ENCODE measurements around the gene EYA2.

EYA2 gene

DNA sequence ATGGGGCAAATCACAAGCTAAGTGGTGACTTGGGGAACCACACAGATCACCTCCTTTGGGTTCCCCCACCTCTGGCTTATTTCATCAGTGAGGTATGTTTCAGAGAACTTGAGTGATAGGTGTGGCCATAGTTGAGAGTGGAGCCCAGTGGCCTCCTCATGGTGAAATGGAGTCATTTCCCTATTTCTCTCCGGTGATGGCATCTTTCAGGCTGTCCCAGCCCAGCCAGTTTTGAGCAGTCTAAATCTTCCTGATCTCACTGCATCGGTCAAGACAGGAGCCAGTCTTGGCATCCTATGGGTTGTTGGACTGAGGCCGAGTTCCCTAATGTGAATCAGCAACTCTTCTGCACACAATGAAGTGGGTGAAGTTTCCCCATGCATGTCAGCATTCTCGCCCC lies 132.4 kb downstream of the EYA2 start:
- TF ChIP-seq, protein P1, sequence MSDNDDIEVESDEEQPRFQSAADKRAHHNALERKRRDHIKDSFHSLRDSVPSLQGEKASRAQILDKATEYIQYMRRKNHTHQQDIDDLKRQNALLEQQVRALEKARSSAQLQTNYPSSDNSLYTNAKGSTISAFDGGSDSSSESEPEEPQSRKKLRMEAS (IDR thresholded peaks at IDR 0.05; ENCODE audit: low read depth, low read length) = no peak
- no peak for DNase-seq (ENCODE audit: low read depth)
- no peak overlapping the region for H3K4me3 ChIP-seq (ENCODE audit: low read depth, low read length)

DNA sequence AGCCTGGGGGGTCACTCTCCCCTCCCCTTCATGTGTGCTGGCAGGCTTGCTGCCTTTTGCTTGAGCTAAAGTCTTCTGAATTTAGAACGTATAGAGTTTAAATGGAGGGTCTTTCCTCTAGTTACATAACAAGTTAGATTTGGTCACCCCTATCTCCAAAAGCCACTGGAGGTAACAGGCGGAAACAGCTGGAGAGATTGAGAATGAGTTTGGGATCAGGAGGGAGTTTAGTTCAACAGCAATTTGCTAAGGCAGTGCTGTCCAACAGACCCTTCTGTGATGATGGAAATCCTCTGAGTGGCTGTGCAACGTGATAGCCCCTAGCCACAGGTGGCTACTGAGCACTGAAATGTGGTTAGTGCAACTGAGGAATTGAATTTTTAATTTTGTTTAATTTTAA lies 132.8 kb downstream of the EYA2 start:
- no peak for TF ChIP-seq MYC (IDR thresholded peaks at IDR 0.05; ENCODE audit: low read depth, low read length)
- TF ChIP-seq, protein P1 (IDR thresholded peaks at IDR 0.05; ENCODE audit: low read depth, low read length) = no peak
- no peak for TF ChIP-seq POLR2A (IDR thresholded peaks at IDR 0.05; ENCODE audit: extremely low read depth, insufficient read length)
- TF ChIP-seq, protein P2, sequence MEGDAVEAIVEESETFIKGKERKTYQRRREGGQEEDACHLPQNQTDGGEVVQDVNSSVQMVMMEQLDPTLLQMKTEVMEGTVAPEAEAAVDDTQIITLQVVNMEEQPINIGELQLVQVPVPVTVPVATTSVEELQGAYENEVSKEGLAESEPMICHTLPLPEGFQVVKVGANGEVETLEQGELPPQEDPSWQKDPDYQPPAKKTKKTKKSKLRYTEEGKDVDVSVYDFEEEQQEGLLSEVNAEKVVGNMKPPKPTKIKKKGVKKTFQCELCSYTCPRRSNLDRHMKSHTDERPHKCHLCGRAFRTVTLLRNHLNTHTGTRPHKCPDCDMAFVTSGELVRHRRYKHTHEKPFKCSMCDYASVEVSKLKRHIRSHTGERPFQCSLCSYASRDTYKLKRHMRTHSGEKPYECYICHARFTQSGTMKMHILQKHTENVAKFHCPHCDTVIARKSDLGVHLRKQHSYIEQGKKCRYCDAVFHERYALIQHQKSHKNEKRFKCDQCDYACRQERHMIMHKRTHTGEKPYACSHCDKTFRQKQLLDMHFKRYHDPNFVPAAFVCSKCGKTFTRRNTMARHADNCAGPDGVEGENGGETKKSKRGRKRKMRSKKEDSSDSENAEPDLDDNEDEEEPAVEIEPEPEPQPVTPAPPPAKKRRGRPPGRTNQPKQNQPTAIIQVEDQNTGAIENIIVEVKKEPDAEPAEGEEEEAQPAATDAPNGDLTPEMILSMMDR (IDR thresholded peaks at IDR 0.05; ENCODE audit: low read depth, low read length) = no peak
- no peak for DNase-seq (ENCODE audit: low read depth)
- no peak overlapping the region for H3K4me3 ChIP-seq (ENCODE audit: low read depth, low read length)

DNA sequence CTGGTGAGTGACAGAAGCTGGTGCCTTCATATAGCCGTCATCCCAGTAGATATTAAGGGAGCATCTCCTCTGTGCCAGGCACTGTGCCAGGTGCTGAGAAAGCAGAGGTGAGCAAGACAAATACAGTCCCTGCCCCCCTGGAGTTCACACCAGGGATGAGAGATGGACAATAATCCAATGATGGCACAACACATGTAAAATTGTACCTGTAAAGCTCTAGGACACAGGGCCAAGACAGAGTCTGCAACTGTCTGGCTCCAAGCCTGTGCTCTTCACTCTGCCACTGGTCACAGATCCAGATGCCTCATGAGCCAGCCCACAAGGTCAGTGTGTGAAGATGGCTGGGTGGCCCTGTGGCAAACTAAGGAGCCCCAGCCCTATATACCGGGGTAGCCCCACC lies 133.8 kb downstream of the EYA2 start:
- TF ChIP-seq MYC (IDR thresholded peaks at IDR 0.05; ENCODE audit: low read depth, low read length) (no peak), POLR2A (IDR thresholded peaks at IDR 0.05; ENCODE audit: extremely low read depth, insufficient read length) (no peak)
- TF ChIP-seq, protein P1 (IDR thresholded peaks at IDR 0.05; ENCODE audit: low read depth, low read length) = no peak
- TF ChIP-seq, protein P2 (IDR thresholded peaks at IDR 0.05; ENCODE audit: low read depth, low read length) = no peak
- H3K4me3 ChIP-seq (ENCODE audit: low read depth, low read length) = no peak overlapping the region
- DNase-seq (ENCODE audit: low read depth) = no peak

DNA sequence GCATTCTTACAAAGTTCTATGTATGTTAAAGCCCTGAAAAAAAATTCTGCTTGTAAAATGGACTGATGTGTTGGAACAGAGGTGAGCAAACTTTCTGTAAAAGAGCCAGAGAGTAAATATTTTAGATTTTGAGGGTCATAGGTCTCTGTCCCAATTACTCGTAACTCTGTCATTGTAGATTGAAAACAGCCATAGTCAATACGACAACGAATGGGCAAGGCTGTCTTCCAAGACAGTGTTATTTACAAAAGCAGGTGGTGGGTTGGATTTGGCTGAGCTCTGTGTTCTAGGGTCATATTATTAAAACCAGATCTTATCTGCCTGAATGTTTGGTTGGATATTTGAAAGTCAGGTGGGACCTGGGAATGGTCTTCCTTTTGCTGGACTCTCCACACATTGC lies 135.2 kb downstream of the EYA2 start:
- H3K4me3 ChIP-seq (ENCODE audit: low read depth, low read length) = no peak overlapping the region
- DNase-seq (ENCODE audit: low read depth) = no peak
- TF ChIP-seq MYC (IDR thresholded peaks at IDR 0.05; ENCODE audit: low read depth, low read length) = no peak
- TF ChIP-seq, protein P2 (IDR thresholded peaks at IDR 0.05; ENCODE audit: low read depth, low read length) = no peak
- TF ChIP-seq, protein P1 (IDR thresholded peaks at IDR 0.05; ENCODE audit: low read depth, low read length) = no peak
- TF ChIP-seq POLR2A (IDR thresholded peaks at IDR 0.05; ENCODE audit: extremely low read depth, insufficient read length) = no peak

DNA sequence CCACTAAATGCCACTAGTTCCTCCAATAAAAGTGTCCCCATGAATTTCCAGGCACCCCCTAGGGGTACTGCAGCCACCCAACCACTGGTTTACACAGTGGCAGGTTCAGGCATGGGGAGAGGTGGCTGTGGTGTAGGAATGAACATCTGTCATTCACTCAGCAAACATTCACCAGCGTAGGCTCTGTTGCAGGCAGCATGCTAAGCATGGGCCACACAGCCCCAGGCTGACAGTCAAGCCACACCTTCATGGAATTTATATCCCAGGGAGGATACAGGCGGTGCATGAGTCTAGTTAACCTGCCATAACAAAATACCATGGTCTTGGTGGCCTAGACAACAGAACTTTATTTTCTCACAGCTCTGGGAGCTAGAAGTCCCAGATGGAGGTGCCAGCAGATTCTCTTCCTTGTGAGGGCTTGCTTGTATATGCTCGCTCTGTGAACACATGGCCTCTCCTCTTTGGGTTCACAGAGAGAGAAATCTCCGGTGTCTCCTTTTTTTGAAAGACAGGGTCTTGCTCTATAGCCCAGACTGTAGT lies 135.7 kb downstream of the EYA2 start:
- TF ChIP-seq MYC (IDR thresholded peaks at IDR 0.05; ENCODE audit: low read depth, low read length) (no peak), POLR2A (IDR thresholded peaks at IDR 0.05; ENCODE audit: extremely low read depth, insufficient read length) (no peak)
- TF ChIP-seq, protein P2 (IDR thresholded peaks at IDR 0.05; ENCODE audit: low read depth, low read length) = no peak
- TF ChIP-seq, protein P1 (IDR thresholded peaks at IDR 0.05; ENCODE audit: low read depth, low read length) = no peak
- DNase-seq (ENCODE audit: low read depth) = no peak
- no peak overlapping the region for H3K4me3 ChIP-seq (ENCODE audit: low read depth, low read length)

DNA sequence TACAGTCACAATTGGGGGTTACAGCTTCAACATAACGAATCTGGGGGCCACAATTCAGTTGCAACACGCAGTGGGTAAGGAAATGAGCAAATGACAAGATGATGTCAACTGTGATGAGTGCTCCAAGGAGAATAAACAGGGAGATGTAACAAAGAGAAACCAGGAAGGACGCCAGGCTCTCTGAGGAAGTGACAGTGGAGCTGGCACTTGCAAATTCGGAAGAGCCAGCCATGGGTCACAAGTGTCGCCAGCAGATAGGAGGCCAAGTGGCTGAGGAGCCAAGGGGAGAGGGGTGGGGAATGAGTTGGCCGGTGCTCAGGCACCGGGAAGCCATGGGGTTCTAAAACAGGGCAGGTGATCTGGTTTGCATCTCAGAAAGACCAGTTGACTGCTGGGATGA lies 136.4 kb downstream of the EYA2 start:
- TF ChIP-seq, protein P2 (IDR thresholded peaks at IDR 0.05; ENCODE audit: low read depth, low read length) = no peak
- TF ChIP-seq MYC (IDR thresholded peaks at IDR 0.05; ENCODE audit: low read depth, low read length) (no peak), POLR2A (IDR thresholded peaks at IDR 0.05; ENCODE audit: extremely low read depth, insufficient read length) (no peak)
- TF ChIP-seq, protein P1 (IDR thresholded peaks at IDR 0.05; ENCODE audit: low read depth, low read length) = no peak
- no peak for DNase-seq (ENCODE audit: low read depth)
- H3K4me3 ChIP-seq (ENCODE audit: low read depth, low read length) = no peak overlapping the region

Data from NB4 (cell line).